Esophagus squamous epithelium (tissue), 4 donors: ENCODE results near the gene LCAT.

Experiments
- POLR2A ChIP-seq, 4 donors: fragments of 450-650 bp; IDR thresholded peaks; one replicate each; pipeline ENCODE4 v1.6.1; 2017; ENCODE audit warnings: antibody characterized with exemption in 4 of 4, mild to moderate bottlenecking in 4 of 4, moderate library complexity in 3 of 4
- TF ChIP-seq, protein P1 (sequence below), 6 experiments: fragments of 450-650 bp in 4 of 6; fragments of 200-600 bp in 2 of 6; sonication (generic) in 2 of 6; IDR thresholded peaks; one replicate each; pipeline ENCODE4 v1.5.1; 2016 to 2019; ENCODE audit warnings: antibody characterized with exemption in 6 of 6, mild to moderate bottlenecking in 4 of 6, moderate library complexity in 4 of 6

DNA sequence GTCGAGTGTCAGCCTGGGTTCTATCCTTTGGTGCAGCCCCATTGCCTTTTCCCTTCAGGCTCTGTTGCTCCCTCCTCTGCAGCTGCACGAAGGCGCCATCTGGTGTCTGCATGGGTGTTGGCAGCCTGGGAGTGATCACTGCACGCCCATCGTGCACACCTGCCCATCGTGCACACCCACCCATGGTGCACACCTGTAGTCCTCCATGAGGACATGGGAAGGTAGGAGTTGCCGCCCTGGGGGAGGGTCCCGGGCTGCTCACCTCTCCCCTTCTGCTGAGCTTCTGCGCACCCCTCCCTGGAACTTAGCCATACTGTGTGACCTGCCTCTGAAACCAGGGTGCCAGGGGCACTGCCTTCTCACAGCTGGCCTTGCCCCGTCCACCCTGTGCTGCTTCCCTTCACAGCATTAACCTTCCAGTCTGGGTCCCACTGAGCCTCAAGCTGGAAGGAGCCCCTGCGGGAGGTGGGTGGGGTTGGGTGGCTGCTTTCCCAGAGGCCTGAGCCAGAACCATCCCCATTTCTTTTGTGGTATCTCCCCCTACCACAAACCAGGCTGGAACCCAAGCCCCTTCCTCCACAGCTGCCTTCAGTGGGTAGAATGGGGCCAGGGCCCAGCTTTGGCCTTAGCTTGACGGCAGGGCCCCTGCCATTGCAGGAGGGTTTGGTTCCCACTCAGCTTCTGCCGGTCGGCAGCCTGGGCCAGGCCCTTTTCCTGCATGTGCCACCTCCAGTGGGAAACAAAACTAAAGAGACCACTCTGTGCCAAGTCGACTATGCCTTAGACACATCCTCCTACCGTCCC is 15.2 kb downstream of the LCAT start:
- TF ChIP-seq, protein P1, sequence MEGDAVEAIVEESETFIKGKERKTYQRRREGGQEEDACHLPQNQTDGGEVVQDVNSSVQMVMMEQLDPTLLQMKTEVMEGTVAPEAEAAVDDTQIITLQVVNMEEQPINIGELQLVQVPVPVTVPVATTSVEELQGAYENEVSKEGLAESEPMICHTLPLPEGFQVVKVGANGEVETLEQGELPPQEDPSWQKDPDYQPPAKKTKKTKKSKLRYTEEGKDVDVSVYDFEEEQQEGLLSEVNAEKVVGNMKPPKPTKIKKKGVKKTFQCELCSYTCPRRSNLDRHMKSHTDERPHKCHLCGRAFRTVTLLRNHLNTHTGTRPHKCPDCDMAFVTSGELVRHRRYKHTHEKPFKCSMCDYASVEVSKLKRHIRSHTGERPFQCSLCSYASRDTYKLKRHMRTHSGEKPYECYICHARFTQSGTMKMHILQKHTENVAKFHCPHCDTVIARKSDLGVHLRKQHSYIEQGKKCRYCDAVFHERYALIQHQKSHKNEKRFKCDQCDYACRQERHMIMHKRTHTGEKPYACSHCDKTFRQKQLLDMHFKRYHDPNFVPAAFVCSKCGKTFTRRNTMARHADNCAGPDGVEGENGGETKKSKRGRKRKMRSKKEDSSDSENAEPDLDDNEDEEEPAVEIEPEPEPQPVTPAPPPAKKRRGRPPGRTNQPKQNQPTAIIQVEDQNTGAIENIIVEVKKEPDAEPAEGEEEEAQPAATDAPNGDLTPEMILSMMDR (IDR thresholded peaks at IDR 0.05) = peak; percentile 65 to 92 (median 83)
- no peak for TF ChIP-seq POLR2A (IDR thresholded peaks at IDR 0.05)
